Measurements from ENCODE around the gene COLGALT1. TPM values are rescaled to one million over a fixed set of nuclear protein-coding genes. Genes with fewer than 3 reads are reported as not detected.
"Not testable (repeated sequence)": the region's sequence is repeated elsewhere in the genome, so short reads cannot be mapped to it uniquely, and the experiment has no call there.

The COLGALT1 gene
- total RNA-seq, 1 experiment from 2014 or later: 80.1 TPM

- Mint-ChIP-seq H3K4me1 (ENCODE audit: low read depth, unreplicated experiment) (no peaks in the 10 kb centered on the region), H3K9me3 (ENCODE audit: unreplicated experiment) (no peaks in the 10 kb centered on the region), H3K27ac (ENCODE audit: unreplicated experiment) (no peak overlapping the region), H3K27me3 (ENCODE audit: insufficient read depth, unreplicated experiment) (no peaks in the 10 kb centered on the region), H3K36me3 (ENCODE audit: insufficient read depth, unreplicated experiment) (peaks cover 65% of the 10 kb centered on the region), H3K4me3 (ENCODE audit: unreplicated experiment) (no peak overlapping the region)
- CTCF ChIA-PET: no interaction called here
- no peak for TF ChIP-seq CTCF (IDR thresholded peaks at IDR 0.05; ENCODE audit: insufficient read depth in 1 of 2, low read depth in 1 of 2, low read length in 1 of 2, severe bottlenecking in 1 of 2, unreplicated experiment in 1 of 2)
- Histone ChIP-seq H3K27me3 (replicated peaks; ENCODE audit: control insufficient read depth, insufficient read depth, low read length) (no peaks in the 10 kb centered on the region), H3K36me3 (ENCODE audit: control insufficient read depth, insufficient read depth, low read length) (no peaks in the 10 kb centered on the region), H3K4me3 (ENCODE audit: low read depth, low read length) (no peak overlapping the region), H3K4me1 (no peaks in the 10 kb centered on the region), H3K9me3 (no peaks in the 10 kb centered on the region)
- BruUV-seq (replicated peaks): no TSS peak
- no peak for DNase-seq
- intact Hi-C loops (cut with micrococcal nuclease; ENCODE audit: unreplicated experiment): no loop called here
- POLR2A ChIA-PET: no interaction called here
Measured at GRCh38 chr19:17567940-17568339, 12.5 kb downstream of the COLGALT1 start.

- H3K27ac Mint-ChIP-seq (ENCODE audit: unreplicated experiment); H3K36me3 ChIP-seq (ENCODE audit: control insufficient read depth, insufficient read depth, low read length); intact Hi-C loops (cut with micrococcal nuclease; ENCODE audit: unreplicated experiment); CTCF ChIA-PET; H3K4me3 ChIP-seq (ENCODE audit: low read depth, low read length); H3K4me1 ChIP-seq; H3K9me3 Mint-ChIP-seq (ENCODE audit: unreplicated experiment); DNase-seq; H3K9me3 ChIP-seq; BruUV-seq (replicated peaks); H3K4me3 Mint-ChIP-seq (ENCODE audit: unreplicated experiment); H3K4me1 Mint-ChIP-seq (ENCODE audit: low read depth, unreplicated experiment); H3K27me3 ChIP-seq (replicated peaks; ENCODE audit: control insufficient read depth, insufficient read depth, low read length); H3K27me3 Mint-ChIP-seq (ENCODE audit: insufficient read depth, unreplicated experiment): not testable (repeated sequence)
- peaks cover 72% of the 10 kb centered on the region for H3K36me3 Mint-ChIP-seq (ENCODE audit: insufficient read depth, unreplicated experiment)
- POLR2A ChIA-PET: interaction anchor here (0.7 kb wide), 1 partner anchor 149 kb away, joined by 4 read pairs; the partner anchor contains the start of gene MAP1S
Measured at GRCh38 chr19:17570291-17570690, 14.8 kb downstream of the COLGALT1 start.

- Mint-ChIP-seq H3K9me3 (ENCODE audit: unreplicated experiment) (no peaks in the 10 kb centered on the region), H3K27me3 (ENCODE audit: insufficient read depth, unreplicated experiment) (no peaks in the 10 kb centered on the region), H3K27ac (ENCODE audit: unreplicated experiment) (no peak overlapping the region), H3K4me3 (ENCODE audit: unreplicated experiment) (no peak overlapping the region), H3K4me1 (ENCODE audit: low read depth, unreplicated experiment) (no peaks in the 10 kb centered on the region), H3K36me3 (ENCODE audit: insufficient read depth, unreplicated experiment) (peaks cover 72% of the 10 kb centered on the region)
- H3K9me3 ChIP-seq: no peaks in the 10 kb centered on the region
- intact Hi-C loops (cut with micrococcal nuclease; ENCODE audit: unreplicated experiment): no loop called here
- H3K4me3 ChIP-seq (ENCODE audit: low read depth, low read length): no peak overlapping the region
- CTCF ChIA-PET: no interaction called here
- no peak for TF ChIP-seq CTCF (IDR thresholded peaks at IDR 0.05; ENCODE audit: insufficient read depth in 1 of 2, low read depth in 1 of 2, low read length in 1 of 2, severe bottlenecking in 1 of 2, unreplicated experiment in 1 of 2)
- no peaks in the 10 kb centered on the region for H3K27me3 ChIP-seq (replicated peaks; ENCODE audit: control insufficient read depth, insufficient read depth, low read length)
- no peaks in the 10 kb centered on the region; the same call in 1 of the 2 replicates for H3K36me3 ChIP-seq (ENCODE audit: control insufficient read depth, insufficient read depth, low read length)
- POLR2A ChIA-PET: interaction anchor here (0.7 kb wide), 1 partner anchor 148 kb away, joined by 4 read pairs; the partner anchor contains the start of gene MAP1S
- DNase-seq: no peak
- no peaks in the 10 kb centered on the region for H3K4me1 ChIP-seq
- no TSS peak for BruUV-seq (replicated peaks)
Measured at GRCh38 chr19:17570791-17571190, 15.3 kb downstream of the COLGALT1 start.

- intact Hi-C loops (cut with micrococcal nuclease; ENCODE audit: unreplicated experiment): no loop called here
- peaks cover 2% of the 10 kb centered on the region for H3K36me3 ChIP-seq (ENCODE audit: control insufficient read depth, insufficient read depth, low read length)
- no peak overlapping the region for H3K4me3 ChIP-seq (ENCODE audit: low read depth, low read length)
- H3K4me1 ChIP-seq: no peaks in the 10 kb centered on the region
- Mint-ChIP-seq H3K4me3 (ENCODE audit: unreplicated experiment) (no peak overlapping the region), H3K27ac (ENCODE audit: unreplicated experiment) (no peak overlapping the region), H3K4me1 (ENCODE audit: low read depth, unreplicated experiment) (no peaks in the 10 kb centered on the region), H3K27me3 (ENCODE audit: insufficient read depth, unreplicated experiment) (no peaks in the 10 kb centered on the region), H3K9me3 (ENCODE audit: unreplicated experiment) (no peaks in the 10 kb centered on the region), H3K36me3 (ENCODE audit: insufficient read depth, unreplicated experiment) (peaks cover 73% of the 10 kb centered on the region)
- ChIA-PET CTCF (interaction anchor here (0.5 to 1.5 kb wide), 4 partner anchors 10 to 519 kb away, joined by 3 to 9 read pairs (median 5); no protein-coding TSS in a partner anchor), POLR2A (no interaction called here)
- DNase-seq: no peak
- no peak for TF ChIP-seq CTCF (IDR thresholded peaks at IDR 0.05; ENCODE audit: insufficient read depth in 1 of 2, low read depth in 1 of 2, low read length in 1 of 2, severe bottlenecking in 1 of 2, unreplicated experiment in 1 of 2)
- BruUV-seq (replicated peaks): no TSS peak
- H3K27me3 ChIP-seq (replicated peaks; ENCODE audit: control insufficient read depth, insufficient read depth, low read length): no peaks in the 10 kb centered on the region
- H3K9me3 ChIP-seq: no peaks in the 10 kb centered on the region
Measured at GRCh38 chr19:17572638-17573037, 17.2 kb downstream of the COLGALT1 start.
